ENCODE data around the gene ZEB2.

ZEB2 gene

DNA sequence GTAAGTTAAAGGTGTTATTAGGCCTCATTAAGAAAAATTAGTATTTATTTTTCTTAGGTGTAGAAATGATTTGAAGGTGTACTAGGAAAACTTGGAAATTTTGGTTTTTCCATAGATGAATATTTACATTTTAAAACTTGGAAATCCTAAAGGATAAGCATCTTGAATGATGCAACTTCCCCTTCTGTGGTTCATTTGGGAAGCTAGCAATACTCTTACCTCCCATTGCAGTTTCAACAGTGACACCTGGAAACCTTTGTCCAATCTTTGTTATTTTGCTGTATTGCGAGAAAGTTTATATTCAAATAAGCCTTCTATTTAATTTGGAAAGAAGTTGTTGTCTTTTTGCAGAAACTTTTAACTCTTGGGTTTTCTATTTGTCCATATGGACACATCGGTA is 68.5 kb downstream of the ZEB2 start:
- Histone ChIP-seq H3K4me2 (ENCODE audit: low read length) (no peak overlapping the region; the same call in 1 of the 2 replicates), H3K27ac (ENCODE audit: low read depth, low read length, poor library complexity, severe bottlenecking) (peak overlapping the region; percentile 81), H3F3A (ENCODE audit: insufficient read depth, low read length) (peaks cover 3% of the 10 kb centered on the region; the same call in 1 of the 2 replicates), H3K9me3 (ENCODE audit: low read length) (no peaks in the 10 kb centered on the region), H3K79me2 (ENCODE audit: insufficient read depth, low read length) (peaks cover 32% of the 10 kb centered on the region), H3K9ac (ENCODE audit: low read length) (no peak overlapping the region), H3K36me3 (ENCODE audit: insufficient read depth, low read length) (no peaks in the 10 kb centered on the region), H3K4me1 (ENCODE audit: insufficient read depth, low read length, severe bottlenecking) (peaks cover 93% of the 10 kb centered on the region), H2AFZ (ENCODE audit: low read length) (no peak overlapping the region), H4K20me1 (ENCODE audit: insufficient read depth, low read length) (no peaks in the 10 kb centered on the region), H3K9me2 (ENCODE audit: low read depth, low read length) (no peaks in the 10 kb centered on the region), H3K4me3 (ENCODE audit: low read depth, low read length, poor library complexity, severe bottlenecking) (no peak overlapping the region), H3K27me3 (ENCODE audit: insufficient read depth, low read length) (no peaks in the 10 kb centered on the region)
- TF ChIP-seq EZH2 (IDR thresholded peaks at IDR 0.05; ENCODE audit: borderline replicate concordance, low read length): no peak
- TF ChIP-seq, protein P1, sequence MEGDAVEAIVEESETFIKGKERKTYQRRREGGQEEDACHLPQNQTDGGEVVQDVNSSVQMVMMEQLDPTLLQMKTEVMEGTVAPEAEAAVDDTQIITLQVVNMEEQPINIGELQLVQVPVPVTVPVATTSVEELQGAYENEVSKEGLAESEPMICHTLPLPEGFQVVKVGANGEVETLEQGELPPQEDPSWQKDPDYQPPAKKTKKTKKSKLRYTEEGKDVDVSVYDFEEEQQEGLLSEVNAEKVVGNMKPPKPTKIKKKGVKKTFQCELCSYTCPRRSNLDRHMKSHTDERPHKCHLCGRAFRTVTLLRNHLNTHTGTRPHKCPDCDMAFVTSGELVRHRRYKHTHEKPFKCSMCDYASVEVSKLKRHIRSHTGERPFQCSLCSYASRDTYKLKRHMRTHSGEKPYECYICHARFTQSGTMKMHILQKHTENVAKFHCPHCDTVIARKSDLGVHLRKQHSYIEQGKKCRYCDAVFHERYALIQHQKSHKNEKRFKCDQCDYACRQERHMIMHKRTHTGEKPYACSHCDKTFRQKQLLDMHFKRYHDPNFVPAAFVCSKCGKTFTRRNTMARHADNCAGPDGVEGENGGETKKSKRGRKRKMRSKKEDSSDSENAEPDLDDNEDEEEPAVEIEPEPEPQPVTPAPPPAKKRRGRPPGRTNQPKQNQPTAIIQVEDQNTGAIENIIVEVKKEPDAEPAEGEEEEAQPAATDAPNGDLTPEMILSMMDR (IDR thresholded peaks at IDR 0.05; ENCODE audit: low read length): no peak

DNA sequence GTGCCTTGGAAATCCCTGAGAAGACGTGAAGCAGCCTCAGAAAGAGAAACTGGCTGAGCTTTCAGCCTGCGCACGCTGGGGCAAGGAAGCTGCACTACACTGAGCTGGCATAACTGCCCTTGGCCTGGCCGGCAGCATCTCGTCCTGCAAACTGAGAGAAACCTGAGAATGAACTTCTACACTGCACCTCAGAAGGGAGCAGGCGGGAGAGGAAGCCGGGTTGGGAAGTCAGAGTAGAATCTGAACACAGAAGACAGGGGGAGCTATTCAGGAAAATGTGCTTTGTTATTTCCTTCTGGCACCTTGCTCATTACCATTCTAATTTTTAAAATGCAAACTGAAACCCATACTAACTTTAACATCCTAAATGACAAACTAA is 70.9 kb downstream of the ZEB2 start:
- no peaks in the 10 kb centered on the region for H3K27me3 ChIP-seq (ENCODE audit: insufficient read depth, low read length)
- H3F3A ChIP-seq (ENCODE audit: insufficient read depth, low read length): no peaks in the 10 kb centered on the region; the same call in 1 of the 2 replicates
- peaks cover 83% of the 10 kb centered on the region for H3K4me1 ChIP-seq (ENCODE audit: insufficient read depth, low read length, severe bottlenecking)
- no peak for TF ChIP-seq EZH2 (IDR thresholded peaks at IDR 0.05; ENCODE audit: borderline replicate concordance, low read length)
- TF ChIP-seq, protein P1 (IDR thresholded peaks at IDR 0.05; ENCODE audit: low read length): peak; percentile 50
- peak overlapping the region; percentile 61 for H3K9ac ChIP-seq (ENCODE audit: low read length)
- H2AFZ ChIP-seq (ENCODE audit: low read length): no peak overlapping the region
- H3K27ac ChIP-seq (ENCODE audit: low read depth, low read length, poor library complexity, severe bottlenecking): peak overlapping the region; percentile 81
- peak overlapping the region; percentile 36 for H3K4me3 ChIP-seq (ENCODE audit: low read depth, low read length, poor library complexity, severe bottlenecking)
- no peaks in the 10 kb centered on the region for H3K9me2 ChIP-seq (ENCODE audit: low read depth, low read length)
- H3K9me3 ChIP-seq (ENCODE audit: low read length): no peaks in the 10 kb centered on the region
- no peaks in the 10 kb centered on the region for H3K36me3 ChIP-seq (ENCODE audit: insufficient read depth, low read length)
- no peaks in the 10 kb centered on the region for H4K20me1 ChIP-seq (ENCODE audit: insufficient read depth, low read length)
- peak overlapping the region; percentile 74 for H3K4me2 ChIP-seq (ENCODE audit: low read length)
- H3K79me2 ChIP-seq (ENCODE audit: insufficient read depth, low read length): peaks cover 21% of the 10 kb centered on the region

DNA sequence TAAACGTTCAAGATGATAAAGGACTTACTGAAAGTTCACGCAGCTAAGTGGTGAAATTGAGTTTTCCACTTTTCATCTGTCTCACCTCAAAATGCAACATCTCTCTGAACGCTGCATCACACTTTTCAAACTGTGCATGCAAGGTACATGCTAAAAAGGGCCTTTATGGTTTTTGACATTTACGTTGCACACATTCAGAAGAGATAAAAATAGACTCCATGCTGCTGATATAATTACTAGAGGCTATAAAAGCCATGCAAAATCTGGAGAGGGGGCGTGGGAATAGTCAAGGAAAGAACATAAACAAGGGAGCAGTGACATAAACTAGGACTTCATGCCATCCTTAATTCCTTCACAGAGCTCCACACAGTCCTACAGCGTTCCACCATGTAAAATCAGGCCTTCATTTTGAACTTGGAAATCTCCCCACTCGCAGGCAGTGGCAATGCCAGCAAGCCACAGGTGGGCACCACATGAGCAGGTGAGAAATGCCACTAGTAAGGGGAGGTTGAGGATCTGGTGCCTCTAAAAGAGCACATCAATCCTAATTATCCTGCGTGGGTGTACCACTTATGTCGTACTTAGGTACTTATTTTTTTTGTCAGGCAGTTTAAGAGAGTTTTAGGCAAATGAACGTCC is 71.4 kb downstream of the ZEB2 start:
- H3K4me1 ChIP-seq (ENCODE audit: insufficient read depth, low read length, severe bottlenecking): peaks cover 83% of the 10 kb centered on the region
- TF ChIP-seq EZH2 (IDR thresholded peaks at IDR 0.05; ENCODE audit: borderline replicate concordance, low read length): no peak
- TF ChIP-seq, protein P1 (IDR thresholded peaks at IDR 0.05; ENCODE audit: low read length): no peak

More for the DNA sequence above, 71.4 kb downstream of the ZEB2 start:
- H3K79me2 ChIP-seq (ENCODE audit: insufficient read depth, low read length): peaks cover 18% of the 10 kb centered on the region
- no peaks in the 10 kb centered on the region for H3K9me2 ChIP-seq (ENCODE audit: low read depth, low read length)
- no peaks in the 10 kb centered on the region; the same call in 1 of the 2 replicates for H3F3A ChIP-seq (ENCODE audit: insufficient read depth, low read length)
- no peaks in the 10 kb centered on the region for H3K9me3 ChIP-seq (ENCODE audit: low read length)
- H3K9ac ChIP-seq (ENCODE audit: low read length): peak overlapping the region; percentile 61
- peak overlapping the region; percentile 74 for H3K4me2 ChIP-seq (ENCODE audit: low read length)
- peak overlapping the region; percentile 81 for H3K27ac ChIP-seq (ENCODE audit: low read depth, low read length, poor library complexity, severe bottlenecking)
- no peaks in the 10 kb centered on the region for H3K27me3 ChIP-seq (ENCODE audit: insufficient read depth, low read length)
- H3K36me3 ChIP-seq (ENCODE audit: insufficient read depth, low read length): no peaks in the 10 kb centered on the region
- no peaks in the 10 kb centered on the region for H4K20me1 ChIP-seq (ENCODE audit: insufficient read depth, low read length)
- H3K4me3 ChIP-seq (ENCODE audit: low read depth, low read length, poor library complexity, severe bottlenecking): peak overlapping the region; percentile 36
- H2AFZ ChIP-seq (ENCODE audit: low read length): no peak overlapping the region
